H1 (cell line): Measurements from ENCODE around the gene TMC6. TPM values are rescaled to one million over a fixed set of nuclear protein-coding genes. Genes with fewer than 3 reads are reported as not detected.

Source experiments
- CTCF ChIP-seq, 3 experiments: IDR thresholded peaks; 1 replicate in 2 of 3; 2 replicates in 1 of 3; pipeline versions ENCODE4 v1.5.1 to v1.6.1; 2011; ENCODE audit warnings: low read length in 3 of 3, mild to moderate bottlenecking in 3 of 3, inconsistent platforms in 2 of 3, low read depth in 1 of 3, moderate library complexity in 1 of 3; ENCODE audit not compliant: insufficient read depth in 1 of 3; ENCODE audit errors: control extremely low read depth in 1 of 3
- polyA plus RNA-seq, 7 experiments: library from polyadenylated mRNA; depleted of rRNA in 3 of 7; stranded (reverse) in 5 of 7; unstranded in 2 of 7; fragments of >200 nt in 5 of 7; fragments of 200-250 nt in 2 of 7; gene quantifications; 1 replicate in 5 of 7; 2 replicates in 1 of 7; 4 replicates in 1 of 7; pipeline versions ENCODE4 v1.2.1 to v1.2.3, GENCODE V29; 2011 to 2013; ENCODE audit warnings: missing spikeins in 2 of 7, mixed read lengths in 2 of 7
- total RNA-seq: library from RNA; stranded (reverse); fragmentation: NEBNext Ultra II Directional; extraction: Animal tissue kit (Norgen Biotek cat#: 25700); gene quantifications from 2 replicates; pipeline ENCODE4 v1.2.1, GENCODE V29; 2021

TMC6 gene
- total and polyA plus RNA-seq, 2 of the 8 experiments (the other 6 are each of a cell fraction or from before 2014, with no cell fraction given), result 39.4 to 77.6 TPM

DNA sequence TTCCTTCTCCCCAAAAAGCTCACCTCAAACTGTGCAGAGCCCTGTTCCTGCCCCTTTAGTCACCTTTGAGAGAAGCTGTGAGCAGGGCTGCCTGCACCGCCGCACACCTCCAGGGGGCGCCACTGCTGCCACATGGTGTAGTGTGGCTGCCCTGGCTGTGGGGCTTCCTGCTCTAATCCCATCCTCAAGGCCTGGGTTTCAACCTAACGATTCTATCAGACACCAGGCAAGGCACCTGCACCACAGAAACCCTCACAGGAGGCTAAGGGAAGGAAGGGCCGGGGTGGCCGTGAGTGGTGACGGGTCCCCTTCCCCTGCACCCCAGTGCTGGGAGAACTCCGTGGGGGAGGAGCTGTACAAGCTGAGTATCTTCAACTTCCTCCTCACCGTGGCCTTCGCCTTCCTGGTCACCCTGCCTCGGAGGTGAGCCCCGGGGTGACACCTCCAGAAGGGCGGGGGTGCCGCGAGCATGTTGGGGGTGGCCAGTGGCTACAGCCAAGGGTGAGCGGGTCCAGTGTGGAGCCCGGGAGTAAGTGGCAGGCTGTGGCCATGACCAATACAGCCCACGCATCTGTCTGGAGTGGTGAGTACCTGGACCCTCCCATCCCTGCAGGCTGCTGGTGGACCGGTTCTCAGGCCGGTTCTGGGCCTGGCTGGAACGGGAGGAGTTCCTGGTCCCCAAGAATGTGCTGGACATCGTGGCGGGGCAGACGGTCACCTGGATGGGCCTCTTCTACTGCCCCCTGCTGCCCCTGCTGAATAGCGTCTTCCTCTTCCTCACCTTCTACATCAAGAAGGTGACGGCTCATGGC is 9.0 kb upstream of the TMC6 start (continued):
- TF ChIP-seq CTCF (IDR thresholded peaks at IDR 0.05; ENCODE audit: control extremely low read depth in 1 of 3, insufficient read depth in 1 of 3, low read depth in 1 of 3, low read length in 3 of 3), result peak; percentile 50 to 78 (median 66)
